IMR-90 (cell line): Measurements from ENCODE around the gene IFNGR1. TPM values are rescaled to one million over a fixed set of nuclear protein-coding genes. Genes with fewer than 3 reads are reported as not detected.

Experiments used
- ATAC-seq: fragments of 200-7000 bp; cut with Tn5 transposase; 2 replicates; pipeline ENCODE4 v1.9.1; 2020; ENCODE audit warnings: low read depth, mild to moderate bottlenecking, moderate library complexity
- BruUV-seq: library from RNA; stranded (reverse); fragments of 400-500 nt; replicated peaks from 2 replicates; lab custom pipeline; 2021; lab: Mats Ljungman, UMichigan
- CTCF ChIA-PET: fragments of 300-600 bp; formaldehyde crosslinking; extraction: SDS; loops from one replicate; lab custom pipeline; 2021; ENCODE audit warnings: antibody characterized with exemption; lab: Yijun Ruan, JAX
- POLR2A ChIA-PET: fragments of 300-600 bp; sonication (Branson Sonifier 250); formaldehyde crosslinking; loops from one replicate; lab custom pipeline; 2022; ENCODE audit warnings: antibody characterized with exemption; ENCODE audit not compliant: unreplicated experiment; lab: Charles Lee
- DNase-seq: peaks from one replicate; pipeline ENCODE4 v3.0.0; 2013
- H2AFZ ChIP-seq: replicated peaks from 2 replicates; pipeline ENCODE3; 2013; ENCODE audit warnings: low read length, mild to moderate bottlenecking; ENCODE audit not compliant: poor library complexity
- H2AK5ac ChIP-seq: 2 replicates; pipeline ENCODE4 v1.6.1; 2013; ENCODE audit warnings: low read depth, low read length, inconsistent platforms
- H2AK9ac ChIP-seq: replicated peaks from 2 replicates; pipeline ENCODE3; 2013; ENCODE audit warnings: mild to moderate bottlenecking, low read depth, low read length, moderate library complexity; ENCODE audit not compliant: poor library complexity
- H2BK120ac ChIP-seq: 2 replicates; pipeline ENCODE4 v1.6.1; 2013; ENCODE audit warnings: low read depth, low read length, inconsistent platforms
- H2BK15ac ChIP-seq: 3 replicates; pipeline ENCODE4 v1.6.1; 2013; ENCODE audit warnings: low read depth, low read length, inconsistent platforms
- H2BK20ac ChIP-seq: 2 replicates; pipeline ENCODE4 v1.6.1; 2013; ENCODE audit warnings: low read depth, mild to moderate bottlenecking, inconsistent platforms, low read length, moderate library complexity
- H2BK5ac ChIP-seq: 2 replicates; pipeline ENCODE4 v1.6.1; 2013; ENCODE audit warnings: mild to moderate bottlenecking, low read depth, low read length, inconsistent platforms; ENCODE audit not compliant: poor library complexity, severe bottlenecking
- H3K14ac ChIP-seq: replicated peaks from 2 replicates; pipeline ENCODE4 v1.6.1; 2013; ENCODE audit warnings: low read depth, low read length, inconsistent platforms
- H3K18ac ChIP-seq: 2 replicates; pipeline ENCODE4 v1.6.1; 2013; ENCODE audit warnings: low read depth, low read length, control low read depth
- H3K23ac ChIP-seq: 2 replicates; pipeline ENCODE4 v1.6.1; 2013; ENCODE audit warnings: low read depth, low read length, inconsistent platforms
- H3K27ac ChIP-seq: 2 replicates; pipeline ENCODE4 v1.5.1; 2013; ENCODE audit warnings: mild to moderate bottlenecking, control low read depth, low read length; ENCODE audit not compliant: insufficient read depth
- H3K27me3 ChIP-seq: 2 replicates; pipeline ENCODE4 v1.6.1; 2013; ENCODE audit warnings: low read length; ENCODE audit not compliant: control insufficient read depth, insufficient read depth
- H3K36me3 ChIP-seq: 2 replicates; pipeline ENCODE4 v1.6.1; 2013; ENCODE audit warnings: low read length, mixed read lengths; ENCODE audit not compliant: control insufficient read depth, insufficient read depth
- H3K4ac ChIP-seq: 2 replicates; pipeline ENCODE4 v1.6.1; 2013; ENCODE audit warnings: low read depth, low read length, inconsistent platforms
- H3K4me1 ChIP-seq: 2 replicates; pipeline ENCODE4 v1.6.1; 2013; ENCODE audit warnings: low read length, mixed read lengths; ENCODE audit not compliant: control insufficient read depth, insufficient read depth
- H3K4me2 ChIP-seq: 2 replicates; pipeline ENCODE4 v1.6.1; 2013; ENCODE audit warnings: low read depth, mild to moderate bottlenecking, control low read depth, low read length, moderate library complexity
- H3K4me3 ChIP-seq: 2 replicates; pipeline ENCODE4 v1.5.1; 2013; ENCODE audit warnings: low read depth, mild to moderate bottlenecking, control low read depth, low read length, moderate library complexity; ENCODE audit not compliant: insufficient read depth
- H3K56ac ChIP-seq: 2 replicates; pipeline ENCODE4 v1.6.1; 2013; ENCODE audit warnings: low read length, inconsistent platforms; ENCODE audit not compliant: insufficient read depth; ENCODE audit errors: extremely low read depth
- H3K79me1 ChIP-seq, 2 experiments: 2 replicates each; pipeline ENCODE4 v1.6.1; 2013; ENCODE audit warnings: low read length in 2 of 2, inconsistent platforms in 1 of 2, low read depth in 1 of 2
- H3K9ac ChIP-seq: 2 replicates; pipeline ENCODE4 v1.6.1; 2013; ENCODE audit warnings: low read depth, low read length, control low read depth
- H3K9me1 ChIP-seq: 2 replicates; pipeline ENCODE4 v1.6.1; 2013; ENCODE audit warnings: low read length, inconsistent platforms; ENCODE audit not compliant: insufficient read depth
- H3K9me3 ChIP-seq: 2 replicates; pipeline ENCODE4 v1.6.1; 2013; ENCODE audit warnings: low read length; ENCODE audit not compliant: control insufficient read depth, insufficient read depth
- H4K20me1 ChIP-seq: 2 replicates; pipeline ENCODE4 v1.6.1; 2013; ENCODE audit warnings: low read length, inconsistent platforms; ENCODE audit not compliant: insufficient read depth
- H4K5ac ChIP-seq: 2 replicates; pipeline ENCODE4 v1.6.1; 2013; ENCODE audit warnings: mild to moderate bottlenecking, low read depth, low read length, control low read depth
- H4K8ac ChIP-seq, 2 experiments: 2 replicates each; pipeline ENCODE4 v1.6.1; 2013; ENCODE audit warnings: low read depth in 2 of 2, low read length in 2 of 2, control low read depth in 1 of 2, inconsistent platforms in 1 of 2
- H4K91ac ChIP-seq: 2 replicates; pipeline ENCODE4 v1.6.1; 2013; ENCODE audit warnings: low read depth, low read length, inconsistent platforms; ENCODE audit not compliant: insufficient read depth
- CEBPB ChIP-seq: IDR thresholded peaks from 2 replicates; pipeline ENCODE4 v1.6.1; 2012; ENCODE audit warnings: low read depth, low read length, improper control_type of control experiment
- FOS ChIP-seq: fragments of 150-350 bp; IDR thresholded peaks from 2 replicates; pipeline ENCODE4 v1.6.1; 2016; ENCODE audit warnings: low read depth, low read length
- WGBS, 2 experiments: methylation state at CpG; one replicate each; pipeline versions ENCODE4 v1.1.5 to v1.1.7; 2013; ENCODE audit warnings: missing lambda C conversion rate in 2 of 2; ENCODE audit not compliant: insufficient read length in 1 of 2; ENCODE audit errors: extremely low coverage in 2 of 2; 5-methylcytosine and 5-hydroxymethylcytosine counted together
- dilution Hi-C: fragments of 300-500 bp; cut with HindIII; formaldehyde crosslinking; loops from one replicate; pipeline ENCODE4 v1.14.3; 2018; ENCODE audit warnings: low sequenced_read_pairs; ENCODE audit not compliant: unreplicated experiment
- in situ Hi-C: fragments of 300-500 bp; cut with MboI; formaldehyde crosslinking; loops from 3 replicates; pipeline ENCODE4 v1.14.3; 2019; ENCODE audit warnings: low sequenced_read_pairs, inconsistent platforms, mixed read lengths
- intact Hi-C: fragments of 100-400 bp; cut with micrococcal nuclease; formaldehyde crosslinking; loops from 2 replicates; pipeline ENCODE4 v1.10.0; 2022
- polyA plus RNA-seq, 3 experiments: library from polyadenylated mRNA; depleted of rRNA; stranded (reverse); fragments of >200 nt; gene quantifications; 2 replicates each; pipeline ENCODE4 v1.2.3, GENCODE V29; 2012; ENCODE audit warnings: low replicate concordance in 1 of 3
- total RNA-seq: library from RNA; depleted of rRNA; stranded (reverse); fragments of >200 nt; gene quantifications from 2 replicates; pipeline ENCODE4 v1.2.3, GENCODE V29; 2012

IFNGR1 gene
- total and polyA plus RNA-seq, 2 of the 4 experiments (the other 2 are of a cell fraction): 19.1 to 25.6 TPM

DNA sequence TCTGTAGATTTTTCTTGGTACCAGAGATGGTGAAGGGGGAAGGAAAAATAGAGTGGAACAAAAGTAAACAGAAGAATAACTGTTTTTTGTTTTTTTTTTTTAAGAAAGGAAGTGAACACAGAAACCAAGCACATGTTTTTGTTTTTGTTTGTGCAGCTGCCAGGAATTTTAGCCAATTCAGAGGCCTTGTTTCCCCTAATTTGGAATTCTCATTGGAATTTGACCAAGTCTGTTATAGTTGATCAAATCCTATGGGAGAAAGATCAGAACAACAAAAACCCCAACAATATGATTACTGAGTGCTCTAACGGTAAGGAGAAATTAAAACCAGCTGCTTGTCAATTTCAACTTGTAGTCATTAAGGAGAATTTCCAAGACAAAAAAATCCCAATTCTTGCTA lies 27.5 kb downstream of the IFNGR1 start:
- no peak for DNase-seq

More for the DNA sequence above, 27.5 kb downstream of the IFNGR1 start:
- Histone ChIP-seq H3K56ac (no peak overlapping the region), H2AFZ (no peak overlapping the region), H3K18ac (no peak overlapping the region), H3K9ac (no peak overlapping the region), H4K91ac (no peak overlapping the region), H2BK120ac (no peak overlapping the region), H3K27ac (no peak overlapping the region), H4K5ac (no peak overlapping the region), H2BK5ac (no peak overlapping the region), H2BK15ac (no peak overlapping the region), H3K4me1 (no peaks in the 10 kb centered on the region), H3K23ac (no peak overlapping the region), H3K9me3 (no peaks in the 10 kb centered on the region), H3K79me1 (no peaks in the 10 kb centered on the region), H2AK5ac (no peak overlapping the region), H4K20me1 (no peaks in the 10 kb centered on the region), H2AK9ac (no peak overlapping the region), H3K4me2 (no peak overlapping the region), H2BK20ac (no peak overlapping the region), H3K9me1 (no peaks in the 10 kb centered on the region), H4K8ac (no peak overlapping the region), H3K4ac (no peak overlapping the region), H3K14ac (no peak overlapping the region), H3K36me3 (no peaks in the 10 kb centered on the region), H3K4me3 (no peak overlapping the region), H3K27me3 (no peaks in the 10 kb centered on the region)
- ChIA-PET CTCF (no interaction called here), POLR2A (no interaction called here)
- in situ Hi-C loops (no loop called here), intact Hi-C loops (no loop called here), dilution Hi-C loops (no loop called here)
- TF ChIP-seq CEBPB (no peak), FOS (no peak)
- ATAC-seq: no peak
- no TSS peak for BruUV-seq
- no CpG with 5 or more reads among the region's 1 CpG for WGBS, 2 experiments
